G401 (cell line): ENCODE data around the gene MATN4. TPM values are rescaled to one million over a fixed set of nuclear protein-coding genes. Genes with fewer than 3 reads are reported as not detected.

Experiments used
- DNase-seq: peaks from one replicate; pipeline ENCODE4 v3.0.0-alpha.2; 2015; ENCODE audit warnings: low spot score
- in situ Hi-C: cut with HindIII; loops from 2 replicates; pipeline ENCODE4 v1.10.0; 2016; ENCODE audit warnings: low sequenced_read_pairs, mixed read lengths
- total RNA-seq: library from RNA; depleted of rRNA; stranded (reverse); fragments of >200 nt; shearing (Covaris generic); gene quantifications from 2 replicates; pipeline ENCODE4 v1.2.3, GENCODE V29; 2014

Gene MATN4
- total RNA-seq, 1 experiment from 2014 or later: not detected

DNA sequence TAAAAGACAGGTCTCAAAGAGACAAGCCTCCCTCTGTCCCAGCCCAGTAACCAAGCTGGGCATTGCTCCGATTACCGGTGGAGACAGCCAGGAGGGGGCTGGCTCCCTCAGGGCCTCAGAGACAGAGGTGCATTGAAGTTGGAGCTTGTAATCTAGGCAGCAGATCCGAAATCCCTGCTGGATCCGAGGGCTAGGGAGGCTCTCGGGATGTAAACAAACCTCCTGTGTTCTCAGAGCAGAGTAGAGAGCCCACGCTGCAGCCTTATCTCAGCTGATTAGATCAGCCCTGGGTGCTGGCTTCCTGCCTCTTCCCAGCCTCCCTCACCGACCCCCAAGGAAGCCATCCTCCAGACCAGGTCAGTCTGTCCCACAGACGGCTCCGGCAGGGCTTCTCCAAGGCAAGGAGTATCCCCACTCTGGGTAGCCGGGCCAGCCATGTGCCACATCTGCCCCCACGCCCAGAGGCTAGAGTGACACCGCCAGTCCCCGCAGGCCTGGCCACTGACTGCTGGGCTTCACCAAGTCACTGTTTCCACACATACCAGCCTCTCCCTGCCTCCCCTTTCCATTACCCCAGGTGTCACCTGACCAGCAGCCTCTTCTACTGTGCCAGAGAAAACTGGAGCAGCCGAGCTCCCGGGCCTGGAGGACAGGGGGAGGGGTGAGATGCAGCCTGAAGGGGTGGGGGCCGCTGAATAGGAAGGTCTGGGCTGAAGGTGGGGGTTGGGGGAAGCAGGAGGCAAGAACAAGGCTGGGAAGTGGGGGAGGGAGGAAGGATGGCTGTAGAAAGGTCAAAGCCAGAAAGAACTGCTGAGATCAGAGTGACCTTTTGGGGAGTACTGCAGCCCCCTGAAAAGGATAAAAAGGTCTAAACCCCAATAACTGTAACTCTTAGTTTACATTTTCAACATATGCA is 34.1 kb upstream of the MATN4 start:
- in situ Hi-C loops: no loop called here
- peak; percentile 70 for DNase-seq

DNA sequence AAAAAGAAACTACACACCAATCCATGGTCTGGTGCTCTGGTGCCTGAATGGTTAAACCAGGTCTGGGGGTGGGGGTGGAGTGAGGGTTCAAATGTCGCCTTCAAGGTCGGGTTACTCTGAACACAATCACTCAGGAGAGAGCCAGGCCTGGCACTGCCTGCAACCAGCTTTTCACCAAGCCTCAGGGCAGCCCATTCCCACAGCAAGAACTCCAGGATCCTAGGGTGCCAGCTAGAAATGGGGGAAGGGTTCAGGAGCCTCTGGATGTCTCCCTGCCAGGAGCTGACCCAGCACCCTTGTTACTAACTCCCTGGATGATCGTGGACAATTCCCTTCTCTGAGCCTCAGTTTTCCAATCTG is 33.5 kb upstream of the MATN4 start:
- no peak for DNase-seq
- in situ Hi-C loops: no loop called here

DNA sequence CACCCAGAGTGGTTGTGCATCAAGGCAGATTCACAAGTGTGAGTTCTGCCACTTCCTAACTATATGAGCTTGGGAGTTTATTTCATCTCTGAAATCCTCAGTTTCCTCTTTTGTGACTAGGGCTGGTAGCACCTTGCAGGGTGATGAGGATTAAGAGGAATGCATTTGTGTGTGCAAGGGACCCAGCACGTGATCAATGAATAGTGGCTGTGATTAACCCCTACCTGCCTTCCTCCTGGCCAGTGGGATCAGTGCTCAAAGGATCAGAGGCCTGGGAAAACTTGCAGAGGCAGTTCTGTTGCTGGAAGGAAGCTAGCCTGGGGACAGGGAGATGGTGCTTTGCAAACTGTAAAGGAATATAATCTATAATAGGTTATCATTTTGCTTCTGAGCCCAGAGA is 32.9 kb upstream of the MATN4 start:
- in situ Hi-C loops: no loop called here
- DNase-seq: no peak

- in situ Hi-C loops: no loop called here
- DNase-seq: no peak
These were observed 32.2 kb upstream of the MATN4 start for GRCh38 chr20:45340236-45340847.

- in situ Hi-C loops: no loop called here
These were observed 31.7 kb upstream of the MATN4 start for GRCh38 chr20:45339799-45340198.

DNA sequence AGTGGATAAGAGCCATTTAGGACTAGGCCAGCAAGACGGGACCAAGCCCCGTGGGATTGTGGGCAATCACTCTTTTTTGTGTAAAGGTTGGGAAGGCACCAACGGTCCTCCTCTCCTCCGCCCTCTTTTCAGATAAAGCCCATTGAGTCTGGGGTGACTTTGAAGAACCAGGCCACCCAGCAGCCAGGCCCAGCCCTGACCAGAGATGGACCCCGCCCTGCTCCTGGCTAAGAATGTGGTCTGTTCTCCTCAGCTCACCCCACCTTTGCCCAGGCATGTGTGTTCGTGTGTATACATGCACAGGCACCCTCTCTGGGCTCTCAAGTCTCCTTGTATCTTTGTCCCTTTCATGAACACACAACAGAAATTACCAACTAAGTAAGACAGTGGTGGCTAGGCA is 31.0 kb upstream of the MATN4 start:
- in situ Hi-C loops: no loop called here
- DNase-seq: no peak

More at GRCh38 chr20:45339799-45340198, 31.7 kb upstream of the MATN4 start:
- no peak for DNase-seq

GRCh38 chr20:45338121-45339030 is 30.3 kb upstream of the MATN4 start:
- DNase-seq: no peak
- in situ Hi-C loops: no loop called here

DNA sequence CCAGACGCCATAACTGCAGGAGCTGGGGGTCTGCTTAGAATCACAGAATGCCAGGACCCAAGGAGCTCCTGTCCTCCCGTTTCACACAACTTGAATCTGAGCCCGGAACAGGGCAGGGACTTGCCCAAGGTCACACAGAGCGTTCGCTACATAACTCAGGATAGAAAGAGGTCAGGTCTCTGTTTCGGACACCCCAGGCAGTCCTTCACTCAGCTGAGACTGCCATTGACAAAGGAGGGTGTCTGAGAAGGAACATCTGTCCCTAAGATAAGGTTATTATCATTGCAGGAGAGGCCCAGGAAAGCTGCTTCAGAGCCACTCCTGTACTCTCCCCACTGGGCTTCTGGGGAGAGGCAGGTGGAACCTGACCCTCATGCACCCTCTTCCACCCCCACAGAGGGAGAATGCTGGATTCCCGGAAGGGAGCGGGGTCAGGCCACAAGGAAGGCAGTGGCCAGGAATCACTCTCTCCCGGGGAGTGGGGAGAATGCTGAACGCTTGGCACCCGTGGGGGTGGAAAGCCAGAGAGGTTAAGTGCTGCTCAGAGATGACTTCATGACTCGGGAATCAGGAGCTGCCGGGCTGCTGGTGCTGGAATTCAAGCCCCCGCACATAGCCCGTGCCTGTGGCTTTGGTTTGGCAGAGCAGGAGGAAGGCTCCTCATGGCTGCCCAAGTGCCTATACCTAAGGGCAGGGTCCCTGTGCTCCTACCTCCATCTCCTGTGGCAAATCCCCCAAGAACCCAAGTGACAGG is 29.4 kb upstream of the MATN4 start:
- in situ Hi-C loops: no loop called here
- no peak for DNase-seq

DNA sequence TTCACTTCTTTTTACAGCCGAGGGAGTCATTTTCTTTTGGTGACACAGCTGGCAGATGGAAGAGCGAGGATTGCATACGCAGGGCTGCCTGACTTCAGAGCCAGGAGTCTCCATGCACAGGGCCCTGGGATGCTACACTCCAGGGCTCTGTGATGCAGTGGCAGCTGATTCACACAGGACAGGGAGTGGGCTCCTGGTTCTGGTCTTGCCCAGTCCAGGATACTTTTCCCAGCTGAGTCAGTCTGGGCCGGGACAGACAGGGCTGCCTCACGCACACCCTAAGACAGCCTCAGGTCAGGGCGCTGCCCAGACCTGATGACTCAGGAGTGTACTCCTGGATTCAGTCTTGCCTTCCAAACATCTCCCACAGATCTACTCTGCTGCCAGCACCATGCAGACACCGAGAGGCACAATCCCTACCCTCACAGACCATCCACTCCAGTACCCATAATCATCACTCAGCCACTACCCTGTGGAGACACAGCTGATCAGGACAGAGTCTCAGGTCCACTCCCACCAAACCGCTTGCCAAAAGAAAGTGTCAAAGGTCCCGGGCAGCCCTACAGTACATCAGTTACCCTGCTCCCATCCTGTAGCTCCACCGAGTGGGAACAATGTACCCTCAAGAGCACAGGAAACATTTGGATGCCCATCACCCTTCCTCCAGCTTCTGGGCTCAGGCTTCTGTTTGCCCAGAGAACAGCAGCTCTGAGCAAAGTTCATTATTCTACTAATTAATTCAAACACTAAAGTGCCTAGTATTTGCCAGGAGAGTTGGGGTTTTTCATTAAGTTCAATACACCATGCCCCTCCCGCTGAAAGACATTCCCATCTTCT is 28.6 kb upstream of the MATN4 start:
- DNase-seq: no peak
- in situ Hi-C loops: no loop called here

GRCh38 chr20:45330476-45330875 is 22.4 kb upstream of the MATN4 start:
- in situ Hi-C loops: no loop called here
- peak; percentile 91 for DNase-seq

DNA sequence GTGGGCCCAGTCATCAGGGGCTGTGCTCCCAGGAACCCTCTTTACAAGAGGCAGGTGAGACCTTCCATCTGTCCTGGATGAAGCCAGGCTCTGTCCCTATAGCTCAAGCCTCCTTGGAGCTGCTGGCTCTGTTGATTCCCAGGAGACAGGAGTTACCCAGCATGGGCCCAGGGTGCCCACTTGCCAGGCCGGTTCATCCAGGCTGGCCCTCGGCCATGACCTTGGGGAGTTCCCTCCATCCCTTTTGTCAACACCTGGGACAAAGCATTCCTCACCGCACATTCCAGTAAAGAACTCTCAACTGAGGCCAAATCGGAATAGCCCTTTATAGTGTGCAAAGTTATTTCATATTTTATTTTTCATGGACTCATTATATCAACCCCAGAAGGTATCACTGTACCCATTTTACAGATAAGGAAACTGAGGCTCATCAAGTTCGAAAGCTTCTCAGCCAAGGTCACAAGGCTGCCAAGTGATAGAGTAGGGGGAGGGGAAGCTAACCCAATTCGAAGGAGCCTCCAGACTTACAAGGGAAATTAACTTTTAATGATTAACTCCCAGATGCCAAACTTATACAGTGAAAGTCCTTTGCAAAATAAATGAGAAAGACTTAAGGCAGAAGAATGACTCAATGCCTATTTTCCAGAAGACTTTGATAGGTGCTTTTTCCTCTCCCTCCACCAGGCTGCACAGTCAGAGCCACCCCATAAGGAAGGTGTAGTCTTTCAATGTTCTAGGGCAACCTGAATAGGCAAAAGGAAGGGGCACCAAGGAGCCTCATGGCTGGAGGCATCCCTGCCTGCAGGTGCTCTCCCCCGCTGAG is 21.6 kb upstream of the MATN4 start:
- no peak for DNase-seq
- in situ Hi-C loops: no loop called here

DNA sequence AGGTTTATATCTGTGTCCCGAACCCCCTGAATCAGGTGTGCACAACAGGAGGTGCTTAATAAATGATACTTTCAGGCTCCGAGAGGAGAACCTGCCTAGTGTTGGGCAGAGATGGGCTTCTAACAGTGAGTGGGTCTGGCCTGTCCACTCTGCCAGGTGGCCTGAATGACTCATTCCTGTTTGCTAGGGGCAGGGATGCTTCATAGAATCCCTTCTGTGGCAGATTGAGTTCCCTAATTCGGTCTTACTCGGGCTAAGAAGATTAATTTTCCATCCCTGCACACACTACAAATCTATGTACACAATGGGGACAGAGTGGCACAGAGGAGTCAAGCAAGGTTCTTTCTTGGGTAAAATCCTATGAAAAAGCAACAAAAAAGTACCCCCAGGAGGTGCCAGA is 20.4 kb upstream of the MATN4 start:
- DNase-seq: peak; percentile 88
- in situ Hi-C loops: no loop called here

GRCh38 chr20:45325371-45325770 is 17.3 kb upstream of the MATN4 start:
- DNase-seq: no peak
- in situ Hi-C loops: no loop called here

- no peak for DNase-seq
- in situ Hi-C loops: loop anchor here (25.0 kb wide), 2 partner anchors 164 to 439 kb away; no protein-coding TSS in a partner anchor
These were observed 15.6 kb upstream of the MATN4 start for GRCh38 chr20:45323731-45324130.

GRCh38 chr20:45322952-45323383 is 14.9 kb upstream of the MATN4 start:
- DNase-seq: peak; percentile 80
- in situ Hi-C loops: loop anchor here (25.0 kb wide), 2 partner anchors 164 to 439 kb away; no protein-coding TSS in a partner anchor

GRCh38 chr20:45320948-45321595 is 13.0 kb upstream of the MATN4 start:
- no peak for DNase-seq
- in situ Hi-C loops: loop anchor here (25.0 kb wide), 2 partner anchors 166 to 441 kb away; no protein-coding TSS in a partner anchor

- in situ Hi-C loops: loop anchor here (25.0 kb wide), 2 partner anchors 168 to 443 kb away; no protein-coding TSS in a partner anchor
- DNase-seq: no peak
These were observed 10.8 kb upstream of the MATN4 start for GRCh38 chr20:45318948-45319347.
